Caco-2 (cell line): Measurements from ENCODE around the gene FOXS1. TPM values are rescaled to one million over a fixed set of nuclear protein-coding genes. Genes with fewer than 3 reads are reported as not detected.
A peak's percentile ranks its signal among the peaks of the same experiment; 100 is the strongest.

Experiments used
- BruUV-seq: library from RNA; stranded (reverse); fragments of 400-500 nt; replicated peaks from 2 replicates; lab custom pipeline; 2021; lab: Mats Ljungman, UMichigan
- CTCF ChIA-PET: fragments of 300-600 bp; sonication (Branson Sonifier 250); formaldehyde crosslinking; loops from one replicate; lab custom pipeline; 2022; ENCODE audit warnings: antibody characterized with exemption; lab: Charles Lee
- POLR2A ChIA-PET: fragments of 300-600 bp; sonication (Branson Sonifier 250); formaldehyde crosslinking; loops from one replicate; lab custom pipeline; 2022; ENCODE audit warnings: antibody characterized with exemption; lab: Charles Lee
- DNase-seq, 2 experiments: peaks; one replicate each; pipeline versions ENCODE4 v3.0.0 to v3.0.0-alpha.2; 2020 to 2022
- H3K27me3 ChIP-seq: replicated peaks from 2 replicates; pipeline ENCODE4 v1.6.0; 2011; ENCODE audit warnings: low read length; ENCODE audit not compliant: control insufficient read depth, insufficient read depth
- H3K36me3 ChIP-seq: 2 replicates; pipeline ENCODE4 v1.5.1; 2011; ENCODE audit warnings: low read length; ENCODE audit not compliant: control insufficient read depth, insufficient read depth
- H3K4me1 ChIP-seq: fragments of 250-450 bp; sonication (Bioruptor Pico); 2 replicates; pipeline ENCODE4 v1.5.1; 2020; ENCODE audit warnings: mild to moderate bottlenecking
- H3K4me3 ChIP-seq: 2 replicates; pipeline ENCODE4 v1.5.1; 2011; ENCODE audit warnings: low read depth, mild to moderate bottlenecking, control low read depth, low read length
- H3K9me3 ChIP-seq: fragments of 250-450 bp; sonication (Bioruptor Pico); 2 replicates; pipeline ENCODE4 v1.5.1; 2020; ENCODE audit warnings: mild to moderate bottlenecking, moderate library complexity
- H3K27ac Mint-ChIP-seq: one replicate; pipeline ENCODE4 v1.8.0; 2022; ENCODE audit warnings: mixed read lengths; ENCODE audit not compliant: unreplicated experiment
- H3K27me3 Mint-ChIP-seq: one replicate; pipeline ENCODE4 v1.8.0; 2022; ENCODE audit warnings: mixed read lengths; ENCODE audit not compliant: insufficient read depth, unreplicated experiment
- H3K36me3 Mint-ChIP-seq: one replicate; pipeline ENCODE4 v1.8.0; 2022; ENCODE audit warnings: mild to moderate bottlenecking, mixed read lengths; ENCODE audit not compliant: insufficient read depth, unreplicated experiment
- H3K4me1 Mint-ChIP-seq: one replicate; pipeline ENCODE4 v1.8.0; 2022; ENCODE audit warnings: low read depth, mixed read lengths; ENCODE audit not compliant: unreplicated experiment
- H3K4me3 Mint-ChIP-seq: one replicate; pipeline ENCODE4 v1.8.0; 2022; ENCODE audit warnings: mild to moderate bottlenecking, moderate library complexity, mixed read lengths; ENCODE audit not compliant: unreplicated experiment
- H3K9me3 Mint-ChIP-seq: one replicate; pipeline ENCODE4 v1.8.0; 2022; ENCODE audit warnings: mixed read lengths; ENCODE audit not compliant: unreplicated experiment
- CTCF ChIP-seq, 2 experiments: fragments of 200-600 bp in 1 of 2; IDR thresholded peaks; 1 replicate in 1 of 2; 2 replicates in 1 of 2; pipeline versions ENCODE4 v1.5.1 to v1.8.0; 2011 to 2022; ENCODE audit warnings: antibody characterized with exemption in 1 of 2, control low read depth in 1 of 2, inconsistent platforms in 1 of 2, low read depth in 1 of 2, low read length in 1 of 2, mild to moderate bottlenecking in 1 of 2, moderate library complexity in 1 of 2; ENCODE audit not compliant: insufficient read depth in 1 of 2, severe bottlenecking in 1 of 2, unreplicated experiment in 1 of 2
- intact Hi-C: fragments of 100-400 bp; cut with micrococcal nuclease; formaldehyde crosslinking; loops from one replicate; pipeline ENCODE4 v1.10.0; 2022; ENCODE audit not compliant: unreplicated experiment
- total RNA-seq: library from RNA; stranded (reverse); gene quantifications from 2 replicates; pipeline ENCODE4 v1.2.3, GENCODE V29; 2022

The FOXS1 gene
- total RNA-seq, 1 experiment from 2014 or later: not detected

DNA sequence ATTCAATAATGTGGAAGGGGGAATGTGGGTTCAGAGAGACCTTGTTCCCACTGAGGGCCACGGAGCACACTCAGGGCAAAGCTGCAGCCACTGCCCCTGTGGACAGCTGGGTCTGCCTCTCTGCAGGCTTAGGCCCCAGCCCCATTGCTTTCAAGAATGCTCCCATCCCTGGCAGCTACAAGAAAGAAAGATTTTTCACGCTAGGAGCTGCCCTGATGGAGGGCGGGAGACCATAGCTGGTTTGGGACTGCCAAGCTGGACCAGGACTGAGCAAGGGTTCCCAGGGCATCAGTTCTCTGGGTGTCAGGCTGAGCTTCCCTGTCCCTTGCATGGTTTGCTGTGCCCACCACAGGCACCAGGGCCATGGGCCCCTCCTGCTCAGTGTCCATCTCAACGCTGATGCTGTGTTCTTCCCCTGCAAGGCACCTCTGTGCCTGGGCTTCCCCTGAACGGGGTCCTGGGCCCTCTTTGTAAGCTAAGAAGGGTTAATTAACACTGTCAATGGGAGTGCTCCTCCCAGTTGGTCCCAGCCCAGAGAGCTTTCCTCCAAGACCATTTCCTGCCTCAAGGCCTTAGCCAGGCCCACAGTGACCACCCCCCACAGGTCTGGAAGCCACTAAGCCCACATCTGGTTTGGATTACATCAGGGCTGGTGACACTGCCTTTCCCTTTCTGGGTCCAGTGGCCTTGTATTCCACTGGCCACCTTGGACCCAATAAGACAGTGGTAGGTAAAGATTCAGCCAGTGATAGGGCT lies 8.4 kb downstream of the FOXS1 start:
- H3K27ac Mint-ChIP-seq: no peak overlapping the region
- no peaks in the 10 kb centered on the region for H3K9me3 Mint-ChIP-seq
- no peaks in the 10 kb centered on the region for H3K27me3 Mint-ChIP-seq
- POLR2A ChIA-PET: no interaction called here
- intact Hi-C loops: no loop called here
- Histone ChIP-seq H3K4me3 (no peak overlapping the region), H3K27me3 (no peaks in the 10 kb centered on the region), H3K9me3 (no peaks in the 10 kb centered on the region), H3K4me1 (peaks cover 13% of the 10 kb centered on the region), H3K36me3 (no peaks in the 10 kb centered on the region)
- H3K4me3 Mint-ChIP-seq: no peak overlapping the region
- H3K4me1 Mint-ChIP-seq: peaks cover 5% of the 10 kb centered on the region
- CTCF ChIA-PET: interaction anchor here (0.6 to 2.5 kb wide), 5 partner anchors 10 to 267 kb away, joined by 3 to 14 read pairs (median 7); no protein-coding TSS in a partner anchor
- no peak for DNase-seq
- BruUV-seq: no TSS peak
- no peak for TF ChIP-seq CTCF (IDR thresholded peaks at IDR 0.05; ENCODE audit: insufficient read depth in 1 of 2, low read depth in 1 of 2, low read length in 1 of 2, severe bottlenecking in 1 of 2, unreplicated experiment in 1 of 2)
- H3K36me3 Mint-ChIP-seq: no peaks in the 10 kb centered on the region

DNA sequence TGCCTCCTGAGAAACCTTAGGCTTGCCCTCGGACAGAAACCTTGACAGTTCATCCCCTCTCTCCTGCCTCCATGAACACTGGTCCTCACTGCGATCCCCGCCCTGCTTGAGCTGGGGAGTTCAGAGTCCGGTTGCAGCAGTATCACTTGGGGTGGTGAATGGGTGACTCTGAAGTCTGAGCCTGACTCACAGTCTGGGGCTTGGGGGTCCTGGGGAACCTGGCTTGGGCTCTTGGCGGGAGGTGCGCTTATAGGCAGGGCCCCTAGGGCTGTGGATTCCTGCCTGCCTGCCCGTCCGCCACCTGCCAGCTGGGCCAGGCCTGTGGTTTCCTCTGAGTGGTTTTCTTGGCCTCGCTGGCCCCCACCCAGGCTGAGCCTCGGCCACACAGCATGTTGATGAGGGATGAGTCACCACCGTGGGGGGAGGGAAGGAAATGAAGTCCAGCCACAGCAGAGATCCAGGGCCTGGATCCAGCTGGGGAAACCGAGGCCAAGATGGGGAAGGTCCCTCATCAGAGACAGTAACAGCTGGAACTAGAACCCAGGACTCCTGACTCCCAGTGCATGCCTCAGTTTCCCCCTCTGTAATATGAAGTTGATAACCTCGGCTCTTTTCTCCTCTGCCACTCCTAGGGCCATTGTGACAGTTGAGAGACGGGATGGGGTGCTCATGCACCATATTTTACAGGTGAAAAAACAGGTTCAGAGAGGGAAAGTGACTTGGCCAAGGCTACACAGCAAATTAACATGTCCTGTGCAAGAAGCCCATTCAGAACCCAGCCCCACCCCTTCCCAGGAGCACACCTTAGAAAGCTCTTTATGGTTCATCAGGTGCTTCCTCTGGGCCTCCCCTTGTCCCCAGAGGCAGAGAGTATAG lies 9.2 kb downstream of the FOXS1 start:
- Mint-ChIP-seq H3K4me1 (peaks cover 5% of the 10 kb centered on the region), H3K9me3 (no peaks in the 10 kb centered on the region), H3K36me3 (no peaks in the 10 kb centered on the region), H3K27me3 (no peaks in the 10 kb centered on the region), H3K4me3 (no peak overlapping the region), H3K27ac (no peak overlapping the region)
- intact Hi-C loops: no loop called here
- Histone ChIP-seq H3K4me3 (no peak overlapping the region), H3K27me3 (no peaks in the 10 kb centered on the region), H3K36me3 (no peaks in the 10 kb centered on the region), H3K9me3 (no peaks in the 10 kb centered on the region), H3K4me1 (peaks cover 13% of the 10 kb centered on the region)
- CTCF ChIA-PET: interaction anchor here (0.8 to 2.5 kb wide), 5 partner anchors 9 to 112 kb away, joined by 3 to 14 read pairs (median 7); no protein-coding TSS in a partner anchor
- peak; percentile 58 to 76 for DNase-seq
- POLR2A ChIA-PET: no interaction called here
- no TSS peak for BruUV-seq
- no peak for TF ChIP-seq CTCF (IDR thresholded peaks at IDR 0.05; ENCODE audit: insufficient read depth in 1 of 2, low read depth in 1 of 2, low read length in 1 of 2, severe bottlenecking in 1 of 2, unreplicated experiment in 1 of 2)

DNA sequence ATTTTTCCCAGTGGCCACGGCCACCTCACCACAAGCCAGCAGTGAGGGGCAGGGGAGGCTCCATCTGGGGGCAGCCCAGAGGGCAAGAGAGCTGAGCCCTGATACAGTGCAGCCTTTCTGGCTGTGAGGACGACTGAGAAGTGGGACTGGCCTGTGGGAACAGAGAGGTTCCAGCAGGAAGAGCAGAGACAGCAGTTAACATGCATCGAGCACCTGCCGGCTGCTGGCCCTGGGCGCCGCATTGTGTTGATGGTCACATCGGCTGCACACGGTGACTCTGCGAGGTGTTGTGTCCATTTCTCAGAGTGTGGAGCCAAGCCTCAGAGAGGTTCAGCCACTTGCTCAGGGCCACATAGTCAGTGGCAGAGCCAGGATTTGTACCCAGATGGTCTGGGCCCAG lies 9.8 kb downstream of the FOXS1 start:
- no peaks in the 10 kb centered on the region for H3K36me3 ChIP-seq
- H3K4me1 ChIP-seq: peaks cover 13% of the 10 kb centered on the region
- no TSS peak for BruUV-seq
- no peak for TF ChIP-seq CTCF (IDR thresholded peaks at IDR 0.05; ENCODE audit: insufficient read depth in 1 of 2, low read depth in 1 of 2, low read length in 1 of 2, severe bottlenecking in 1 of 2, unreplicated experiment in 1 of 2)
- H3K27me3 ChIP-seq: no peaks in the 10 kb centered on the region
- no peaks in the 10 kb centered on the region for H3K9me3 ChIP-seq
- Mint-ChIP-seq H3K27ac (no peak overlapping the region), H3K4me1 (peaks cover 5% of the 10 kb centered on the region), H3K9me3 (no peaks in the 10 kb centered on the region), H3K4me3 (no peak overlapping the region), H3K27me3 (no peaks in the 10 kb centered on the region), H3K36me3 (no peaks in the 10 kb centered on the region)
- intact Hi-C loops: no loop called here
- DNase-seq: no peak
- H3K4me3 ChIP-seq: no peak overlapping the region
- CTCF ChIA-PET: interaction anchor here (1.3 to 2.0 kb wide), 2 partner anchors 16 to 18 kb away, joined by 4 to 8 read pairs; no protein-coding TSS in a partner anchor
- POLR2A ChIA-PET: no interaction called here
